ENCODE results near the gene VAV2. TPM values are rescaled to one million over a fixed set of nuclear protein-coding genes. Genes with fewer than 3 reads are reported as not detected.

Gene VAV2
- total RNA-seq, 1 donor, result 13.4 TPM

GRCh38 chr9:133942206-133942975, 49.7 kb downstream of the VAV2 start:
- no peak for DNase-seq (ENCODE audit: low read depth)
- no peak for TF ChIP-seq CTCF (IDR thresholded peaks at IDR 0.05; ENCODE audit: insufficient read depth, low read depth, low read length)

GRCh38 chr9:133939845-133940244, 52.3 kb downstream of the VAV2 start:
- DNase-seq (ENCODE audit: low read depth), result no peak
- H3K4me3 ChIP-seq (ENCODE audit: low read depth, low read length), result no peak overlapping the region
- TF ChIP-seq CTCF (IDR thresholded peaks at IDR 0.05; ENCODE audit: insufficient read depth, low read depth, low read length), result no peak

More at GRCh38 chr9:133942206-133942975, 49.7 kb downstream of the VAV2 start:
- H3K4me3 ChIP-seq (ENCODE audit: low read depth, low read length), result no peak overlapping the region

- DNase-seq (ENCODE audit: low read depth), result no peak
- no peak for TF ChIP-seq CTCF (IDR thresholded peaks at IDR 0.05; ENCODE audit: insufficient read depth, low read depth, low read length)
- H3K4me3 ChIP-seq (ENCODE audit: low read depth, low read length), result no peak overlapping the region
Observed at GRCh38 chr9:133939171-133939785, 52.8 kb downstream of the VAV2 start.

- H3K4me3 ChIP-seq (ENCODE audit: low read depth, low read length), result no peak overlapping the region
- no peak for TF ChIP-seq CTCF (IDR thresholded peaks at IDR 0.05; ENCODE audit: insufficient read depth, low read depth, low read length)
- no peak for DNase-seq (ENCODE audit: low read depth)
Observed at GRCh38 chr9:133938753-133939152, 53.4 kb downstream of the VAV2 start.

- TF ChIP-seq CTCF (IDR thresholded peaks at IDR 0.05; ENCODE audit: insufficient read depth, low read depth, low read length), result no peak
- H3K4me3 ChIP-seq (ENCODE audit: low read depth, low read length), result no peak overlapping the region
- no peak for DNase-seq (ENCODE audit: low read depth)
Observed at GRCh38 chr9:133938086-133938485, 54.0 kb downstream of the VAV2 start.

GRCh38 chr9:133937120-133937519, 55.0 kb downstream of the VAV2 start:
- TF ChIP-seq CTCF (IDR thresholded peaks at IDR 0.05; ENCODE audit: insufficient read depth, low read depth, low read length), result no peak
- DNase-seq (ENCODE audit: low read depth), result no peak
- H3K4me3 ChIP-seq (ENCODE audit: low read depth, low read length), result no peak overlapping the region

All from fibroblast of villous mesenchyme (primary cell).